Neural crest cell (in vitro differentiated cells): ENCODE measurements around the gene ARHGAP15. TPM values are rescaled to one million over a fixed set of nuclear protein-coding genes. Genes with fewer than 3 reads are reported as not detected.

Experiments used
- DNase-seq: peaks from one replicate; pipeline ENCODE4 v3.0.0; 2021; ENCODE audit warnings: low read depth, mixed read lengths, low spot score
- H3K27ac Mint-ChIP-seq: one replicate; pipeline ENCODE4 v1.8.0; 2021; ENCODE audit warnings: mild to moderate bottlenecking, mixed read lengths; ENCODE audit not compliant: unreplicated experiment
- H3K27me3 Mint-ChIP-seq: 2 replicates; pipeline ENCODE4 v1.8.0; 2021; ENCODE audit warnings: low read depth, mild to moderate bottlenecking, mixed read lengths
- H3K36me3 Mint-ChIP-seq: 2 replicates; pipeline ENCODE4 v1.8.0; 2021; ENCODE audit warnings: low read depth, mild to moderate bottlenecking, mixed read lengths
- H3K4me1 Mint-ChIP-seq: 2 replicates; pipeline ENCODE4 v1.8.0; 2021; ENCODE audit warnings: mixed read lengths
- H3K4me3 Mint-ChIP-seq: one replicate; pipeline ENCODE4 v1.8.0; 2021; ENCODE audit warnings: mild to moderate bottlenecking, mixed read lengths
- H3K9me3 Mint-ChIP-seq: 2 replicates; pipeline ENCODE4 v1.8.0; 2021; ENCODE audit warnings: mixed read lengths
- CTCF ChIP-seq: fragments of 200-600 bp; sonication (generic); conservative IDR thresholded peaks from 2 replicates; pipeline ENCODE4 v1.5.0; 2021; ENCODE audit warnings: antibody characterized with exemption, mild to moderate bottlenecking
- long read RNA-seq: library from polyadenylated mRNA; unstranded; transcript quantifications from one replicate; pipeline ENCODE4 v2.0.0, GENCODE V29; 2020
- total RNA-seq: library from RNA; stranded (reverse); gene quantifications from 2 replicates; pipeline ENCODE4 v1.2.1, GENCODE V29; 2021

ARHGAP15 gene
- total RNA-seq, result 2.8 and 3.2 TPM in 2 replicates
- long read RNA-seq, partial matches to known transcripts, result 0 of 2 reads
- long read RNA-seq, other reads (novel, unspliced or antisense), result 2 of 2 reads

GRCh38 chr2:143128681-143129580 is at the start of gene ARHGAP15:
ARHGAP15 (plus strand) TSS chr2:143129419.
- Mint-ChIP-seq H3K27ac (no peak within 1 kb of the TSS), H3K4me1 (no peaks in the 10 kb centered on the region), H3K4me3 (no peak within 1 kb of the TSS), H3K9me3 (no peaks in the 10 kb centered on the region), H3K27me3 (no peaks in the 10 kb centered on the region), H3K36me3 (no peaks in the 10 kb centered on the region)
- no peak for DNase-seq
- TF ChIP-seq CTCF, result no peak

- Mint-ChIP-seq H3K27me3 (no peaks in the 10 kb centered on the region), H3K4me1 (no peaks in the 10 kb centered on the region), H3K4me3 (no peak overlapping the region), H3K36me3 (peaks cover under 1% of the 10 kb centered on the region), H3K27ac (no peak overlapping the region), H3K9me3 (peaks cover under 1% of the 10 kb centered on the region)
- no peak for TF ChIP-seq CTCF
- no peak for DNase-seq
Observed at GRCh38 chr2:143081616-143082015, 47.6 kb upstream of the ARHGAP15 start.

GRCh38 chr2:143083636-143084035 is 45.6 kb upstream of the ARHGAP15 start:
- H3K4me1 Mint-ChIP-seq, result no peaks in the 10 kb centered on the region
- no peaks in the 10 kb centered on the region for H3K36me3 Mint-ChIP-seq
- H3K27ac Mint-ChIP-seq, result no peak overlapping the region
- no peaks in the 10 kb centered on the region for H3K9me3 Mint-ChIP-seq
- DNase-seq, result no peak
- H3K4me3 Mint-ChIP-seq, result no peak overlapping the region
- TF ChIP-seq CTCF, result no peak
- H3K27me3 Mint-ChIP-seq, result no peaks in the 10 kb centered on the region

- DNase-seq, result no peak
- Mint-ChIP-seq H3K4me1 (no peaks in the 10 kb centered on the region), H3K4me3 (no peak overlapping the region), H3K36me3 (no peaks in the 10 kb centered on the region), H3K27me3 (no peaks in the 10 kb centered on the region), H3K9me3 (no peaks in the 10 kb centered on the region), H3K27ac (no peak overlapping the region)
- TF ChIP-seq CTCF, result no peak
Observed at GRCh38 chr2:143084462-143084861, 44.8 kb upstream of the ARHGAP15 start.

GRCh38 chr2:143085125-143085784 is 44.0 kb upstream of the ARHGAP15 start:
- Mint-ChIP-seq H3K4me1 (no peaks in the 10 kb centered on the region), H3K9me3 (no peaks in the 10 kb centered on the region), H3K4me3 (no peak overlapping the region), H3K36me3 (no peaks in the 10 kb centered on the region), H3K27me3 (no peaks in the 10 kb centered on the region), H3K27ac (no peak overlapping the region)
- TF ChIP-seq CTCF, result no peak
- no peak for DNase-seq
